Esophagus mucosa (tissue), 1 donor: ENCODE data around the gene ITIH3. TPM values are rescaled to one million over a fixed set of nuclear protein-coding genes. Genes with fewer than 3 reads are reported as not detected.

Experiments used
- ATAC-seq: fragments of 200-7000 bp; cut with Tn5 transposase; one replicate; pipeline ENCODE4 v1.9.1; 2020
- total RNA-seq: library from RNA; stranded (reverse); gene quantifications from one replicate; pipeline ENCODE4 v1.2.4, GENCODE V29; 2023
- donor health status: DM: yes; HTN: yes; CAD: no.

Gene ITIH3
- total RNA-seq, 1 donor from 2014 or later = 0.12 TPM

DNA sequence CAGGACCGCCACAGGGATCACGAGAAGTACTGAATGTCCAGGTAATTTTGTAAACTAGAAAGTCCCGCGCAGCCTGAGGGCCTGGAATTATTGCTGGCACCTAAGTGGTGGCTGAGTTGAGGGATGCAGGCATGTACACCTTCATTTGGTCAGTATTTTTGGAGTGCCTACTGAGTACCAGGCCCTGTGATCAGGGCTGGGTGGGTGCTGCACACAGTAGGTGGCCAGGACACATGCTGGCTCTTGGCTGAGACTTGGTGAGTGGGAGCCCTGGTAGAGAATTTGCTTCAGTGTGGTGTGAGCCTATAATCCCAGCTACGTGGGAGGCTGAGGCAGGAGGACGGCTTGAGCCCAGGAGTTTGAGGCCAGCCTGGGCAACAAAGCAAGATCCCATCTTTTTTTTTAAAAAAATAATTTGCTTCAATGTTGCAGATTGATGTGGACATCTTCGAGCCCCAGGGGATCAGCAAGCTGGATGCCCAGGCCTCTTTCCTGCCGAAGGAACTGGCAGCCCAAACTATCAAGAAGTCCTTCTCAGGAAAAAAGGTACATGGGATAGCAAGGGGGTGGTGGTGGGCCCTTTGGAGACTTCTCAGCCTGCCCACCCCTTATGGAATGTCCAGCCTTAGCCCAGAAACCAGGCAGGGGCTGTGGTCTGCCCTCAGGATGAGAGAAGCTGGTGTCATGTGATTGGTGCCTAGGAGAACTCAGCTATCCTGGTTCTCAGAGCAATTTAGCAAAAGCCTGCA lies 14.6 kb upstream of the ITIH3 start:
- no peak for ATAC-seq

DNA sequence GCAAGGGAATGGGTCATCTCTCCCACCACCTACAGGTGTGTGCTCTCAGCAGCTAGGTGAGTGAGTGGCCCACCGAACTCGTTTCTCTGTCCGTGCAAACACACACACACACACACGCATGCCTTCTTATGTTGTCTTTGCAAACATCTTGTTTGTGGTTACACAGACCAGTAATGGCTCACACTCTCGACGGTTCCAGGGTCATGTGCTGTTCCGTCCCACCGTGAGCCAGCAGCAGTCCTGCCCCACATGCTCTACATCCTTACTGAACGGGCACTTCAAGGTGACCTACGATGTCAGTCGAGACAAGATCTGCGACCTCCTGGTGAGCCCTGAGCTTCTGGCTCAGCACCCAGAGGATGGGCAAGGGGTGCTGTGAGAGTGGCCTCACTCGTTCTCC lies 12.9 kb upstream of the ITIH3 start:
- ATAC-seq = no peak

DNA sequence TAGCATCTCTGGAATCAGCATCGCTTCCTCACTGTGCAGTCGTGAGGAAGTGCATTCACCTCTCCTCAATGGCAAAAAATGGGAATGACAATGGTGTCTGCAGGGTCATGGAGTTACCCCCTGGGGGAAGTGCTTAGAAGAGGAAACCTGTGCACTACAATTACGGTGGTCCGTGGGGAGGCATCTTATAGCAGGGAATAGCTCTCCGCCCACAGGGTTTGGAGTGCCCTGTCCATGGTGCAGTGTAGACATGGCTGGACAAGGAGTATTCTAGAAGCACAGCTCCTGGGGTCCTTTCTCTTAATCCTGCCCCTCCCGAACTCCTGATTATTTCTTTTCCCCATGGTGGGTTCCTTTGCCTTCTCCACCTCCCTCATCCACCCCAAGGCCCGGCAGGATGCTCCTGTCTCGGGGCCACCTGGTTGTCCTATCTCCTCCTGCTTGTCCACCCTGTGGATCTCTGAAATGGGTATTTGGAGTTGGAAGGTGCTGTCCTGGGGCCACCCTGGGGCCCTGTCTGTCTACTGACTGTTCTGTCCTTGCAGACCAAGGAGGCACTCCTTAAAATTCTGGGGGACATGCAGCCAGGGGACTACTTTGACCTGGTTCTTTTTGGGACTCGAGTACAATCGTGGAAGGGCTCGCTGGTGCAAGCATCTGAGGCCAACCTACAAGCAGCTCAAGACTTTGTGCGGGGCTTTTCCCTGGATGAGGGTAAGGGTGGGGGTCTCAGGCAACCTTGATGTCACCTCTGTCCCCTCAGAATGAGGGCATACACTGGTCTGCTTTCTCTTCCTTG lies 12.0 kb upstream of the ITIH3 start:
- no peak for ATAC-seq

DNA sequence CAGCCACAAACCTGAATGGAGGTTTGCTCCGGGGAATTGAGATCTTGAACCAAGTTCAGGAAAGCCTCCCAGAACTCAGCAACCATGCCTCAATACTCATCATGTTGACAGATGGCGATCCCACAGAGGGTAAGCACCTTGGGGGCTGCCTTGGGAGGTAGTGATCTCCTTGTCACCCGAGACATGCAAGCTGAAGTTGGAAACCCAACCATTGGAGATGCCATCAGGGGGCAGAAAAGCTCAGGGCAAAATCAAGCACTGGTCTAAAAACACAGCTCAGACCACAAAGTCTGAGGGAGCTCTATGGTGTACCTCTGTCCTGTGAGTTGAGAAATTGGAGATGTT lies 11.4 kb upstream of the ITIH3 start:
- no peak for ATAC-seq

DNA sequence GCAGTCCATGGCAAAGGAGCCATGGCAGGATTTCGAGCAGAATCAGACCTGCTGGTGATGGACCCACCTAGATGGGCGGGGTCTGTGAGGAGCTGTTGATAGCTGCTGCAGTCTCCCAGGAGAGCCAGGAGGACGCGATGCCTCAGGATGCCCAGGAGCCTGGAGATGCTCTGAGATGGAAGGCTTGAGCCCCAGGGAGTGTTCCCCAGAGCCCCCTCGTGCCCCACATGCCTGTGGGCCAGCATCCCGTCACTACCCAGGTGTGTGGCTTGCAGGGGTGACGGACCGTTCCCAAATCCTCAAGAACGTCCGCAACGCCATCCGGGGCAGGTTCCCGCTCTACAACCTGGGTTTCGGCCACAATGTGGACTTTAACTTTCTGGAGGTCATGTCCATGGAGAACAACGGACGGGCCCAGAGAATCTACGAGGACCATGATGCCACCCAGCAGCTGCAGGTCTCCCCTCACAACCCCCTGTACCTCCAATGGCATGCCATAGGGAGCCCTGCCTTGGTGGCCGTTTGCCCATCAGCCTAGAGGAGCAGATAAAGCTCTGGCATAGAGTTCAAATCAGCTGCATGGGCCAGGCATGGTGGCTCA lies 10.5 kb upstream of the ITIH3 start:
- ATAC-seq = no peak

DNA sequence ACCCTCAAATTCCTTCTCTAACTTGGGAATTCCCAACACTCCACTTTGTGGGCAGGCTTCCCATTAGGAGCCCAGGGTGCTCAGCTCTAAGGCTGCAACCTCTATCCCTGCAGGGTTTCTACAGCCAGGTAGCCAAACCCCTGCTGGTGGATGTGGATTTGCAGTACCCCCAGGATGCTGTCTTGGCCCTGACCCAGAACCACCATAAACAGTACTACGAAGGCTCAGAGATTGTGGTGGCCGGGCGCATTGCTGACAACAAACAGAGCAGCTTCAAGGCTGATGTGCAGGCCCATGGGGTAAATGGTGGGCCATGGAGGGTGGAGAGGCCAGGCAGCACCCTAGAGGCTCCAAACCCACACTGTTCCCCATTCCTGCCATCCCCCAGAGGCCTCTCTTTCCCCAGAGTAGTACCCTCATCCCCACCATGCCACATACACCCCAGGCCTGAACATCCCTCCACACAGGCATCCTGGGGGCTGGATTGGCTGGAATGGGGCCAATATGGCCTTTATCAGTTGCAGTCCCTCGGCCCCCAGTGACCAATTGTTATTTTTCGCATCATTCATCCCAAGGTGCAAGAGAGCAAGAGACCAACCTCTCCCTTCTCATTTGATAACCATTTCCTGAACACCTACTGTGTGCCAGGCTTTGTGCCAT lies 9.5 kb upstream of the ITIH3 start:
- ATAC-seq = no peak

DNA sequence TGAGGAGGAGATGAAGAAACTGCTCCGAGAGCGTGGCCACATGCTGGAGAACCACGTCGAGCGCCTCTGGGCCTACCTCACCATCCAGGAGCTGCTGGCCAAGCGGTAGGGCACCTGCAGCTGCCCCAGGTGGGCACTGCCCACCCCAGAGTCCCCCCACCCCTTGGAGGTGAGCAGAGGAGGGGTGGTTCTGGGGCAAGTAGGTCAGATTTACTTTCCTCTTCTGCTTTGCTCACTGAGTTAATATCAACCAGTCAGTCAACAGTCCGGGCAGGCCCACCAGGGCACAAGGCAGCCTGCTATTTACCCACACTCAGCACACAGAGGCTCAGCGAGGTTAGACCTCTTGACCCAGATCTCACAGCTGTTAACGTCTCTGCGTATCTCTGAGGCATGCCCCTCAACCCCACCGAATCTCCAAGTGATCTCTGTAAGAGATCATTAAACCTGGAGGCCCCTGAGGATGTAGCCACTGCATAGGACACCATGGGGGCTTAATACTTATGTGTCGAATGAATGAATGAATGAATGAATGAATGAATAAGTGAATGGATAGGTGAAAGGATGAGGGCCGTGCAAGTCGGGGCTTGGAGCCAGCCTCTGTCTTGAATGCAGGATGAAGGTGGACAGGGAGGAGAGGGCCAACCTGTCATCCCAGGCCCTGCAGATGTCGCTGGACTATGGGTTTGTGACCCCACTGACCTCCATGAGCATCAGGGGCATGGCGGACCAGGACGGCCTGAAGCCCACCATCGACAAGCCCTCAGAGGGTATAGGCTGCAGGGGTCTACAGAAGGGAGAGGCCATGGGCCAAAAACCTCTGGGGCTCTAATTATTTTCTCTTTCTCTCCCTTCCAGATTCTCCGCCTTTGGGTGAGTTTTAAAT lies 8.0 kb upstream of the ITIH3 start:
- no peak for ATAC-seq

DNA sequence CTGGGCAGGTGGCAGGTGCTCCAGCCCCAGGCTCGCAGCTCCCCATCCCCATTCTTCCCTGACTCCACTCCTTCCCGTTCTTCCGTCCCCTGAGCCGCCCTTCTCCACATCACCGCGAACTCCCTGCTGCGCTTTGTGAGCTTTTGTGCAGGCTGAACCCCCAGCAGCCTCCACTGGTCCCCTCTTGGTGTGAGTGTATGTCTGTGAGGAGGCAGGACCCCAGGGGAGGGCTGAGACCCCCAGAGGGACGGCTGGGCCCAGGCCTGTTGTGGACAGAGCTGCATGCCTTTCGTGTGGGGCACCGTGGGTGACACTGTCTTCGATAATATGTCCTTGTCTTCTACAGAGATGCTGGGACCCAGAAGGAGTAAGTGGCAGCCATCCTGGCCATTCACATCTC lies 7.3 kb upstream of the ITIH3 start:
- ATAC-seq = no peak

DNA sequence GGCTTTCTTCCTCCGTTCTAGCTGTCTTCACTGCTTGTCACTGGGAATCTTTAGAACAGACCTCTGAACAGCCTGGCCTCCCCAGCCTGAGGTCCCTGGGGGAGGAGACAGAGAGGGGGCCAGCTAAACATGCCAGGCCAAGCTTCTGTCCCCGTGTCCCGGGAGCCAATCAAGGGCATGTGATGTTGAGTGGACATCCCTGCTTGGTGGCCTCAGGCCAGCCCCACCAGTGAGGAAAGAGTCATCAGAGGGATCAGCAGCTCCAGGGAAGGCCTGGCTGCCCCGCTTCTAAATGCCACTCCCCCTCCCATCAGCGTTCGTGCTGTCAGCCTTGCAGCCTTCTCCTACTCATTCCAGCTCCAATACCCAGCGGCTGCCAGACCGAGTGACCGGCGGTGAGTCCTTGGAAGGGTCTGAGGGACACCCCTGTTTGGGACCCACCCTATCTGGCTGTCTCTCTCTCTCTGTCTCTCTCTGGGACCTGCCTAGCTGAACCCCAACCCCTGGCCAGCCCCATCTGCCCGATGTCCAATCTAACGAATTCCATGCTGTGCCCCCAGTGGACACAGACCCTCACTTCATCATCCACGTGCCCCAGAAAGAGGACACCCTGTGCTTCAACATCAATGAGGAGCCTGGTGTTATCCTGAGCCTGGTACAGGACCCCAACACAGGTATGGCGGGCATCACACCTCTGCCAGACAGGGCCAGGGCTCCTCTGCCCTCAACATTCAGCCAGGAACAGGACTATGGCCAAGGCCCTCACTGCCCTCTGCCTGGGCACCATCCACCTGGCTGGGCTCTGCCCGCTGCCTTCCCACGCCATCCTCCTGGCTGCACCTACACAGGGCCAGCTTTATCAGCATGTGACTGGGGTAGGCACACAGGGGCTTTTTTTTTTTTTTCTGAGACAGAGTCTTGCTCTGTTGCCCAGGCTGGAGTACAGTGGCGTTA lies 6.6 kb upstream of the ITIH3 start:
- ATAC-seq = no peak

DNA sequence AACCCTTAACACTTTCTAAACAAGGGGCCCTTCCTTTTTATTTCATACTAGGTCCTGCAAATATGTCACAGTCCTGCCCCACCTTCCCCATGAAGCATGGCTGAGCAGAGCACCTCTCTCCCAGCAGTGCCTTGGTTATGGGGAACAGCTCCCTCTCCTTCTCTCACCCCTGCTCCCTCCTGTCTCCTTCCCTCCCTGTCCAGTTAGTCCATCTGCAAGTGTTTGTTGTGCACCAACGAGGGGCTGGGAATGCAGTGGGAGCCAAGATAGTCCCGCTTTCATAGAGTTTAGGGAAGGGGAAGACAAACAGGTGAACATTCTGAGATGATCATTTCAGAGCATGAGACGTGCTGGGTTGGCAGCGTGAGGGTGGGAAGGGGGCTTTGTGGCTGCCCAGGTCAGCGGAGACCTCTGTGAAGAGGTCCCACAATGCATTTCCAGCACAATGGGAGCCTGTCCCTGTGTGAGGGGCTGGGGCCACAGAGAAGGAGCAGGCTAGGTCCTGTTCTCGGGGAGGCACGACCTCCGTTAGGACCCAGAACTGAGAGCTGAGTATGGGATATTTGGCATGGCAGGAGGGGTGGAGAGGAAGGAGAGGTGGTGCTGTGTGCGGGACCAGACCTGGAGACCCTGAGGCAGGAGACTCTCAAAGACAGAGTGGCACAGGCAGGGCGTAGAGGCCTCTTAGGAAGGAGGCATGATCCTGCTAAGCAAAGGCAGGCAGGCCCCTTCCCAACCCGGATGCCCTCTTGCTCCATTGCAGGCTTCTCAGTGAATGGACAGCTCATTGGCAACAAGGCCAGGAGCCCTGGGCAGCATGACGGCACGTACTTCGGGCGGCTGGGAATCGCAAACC lies 5.5 kb upstream of the ITIH3 start:
- no peak for ATAC-seq

DNA sequence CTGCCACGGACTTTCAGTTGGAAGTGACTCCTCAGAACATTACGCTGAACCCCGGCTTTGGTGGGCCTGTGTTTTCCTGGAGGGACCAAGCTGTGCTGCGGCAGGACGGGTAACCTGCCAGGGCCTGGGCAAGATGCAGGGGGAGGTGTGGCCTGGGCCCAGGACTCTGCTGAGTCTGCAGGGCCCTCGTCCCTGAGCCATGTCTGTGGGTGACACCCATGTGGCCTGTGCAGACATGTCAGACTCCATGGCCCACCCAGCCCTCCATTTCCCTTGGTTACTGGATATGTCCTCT lies 4.9 kb upstream of the ITIH3 start:
- no peak for ATAC-seq

DNA sequence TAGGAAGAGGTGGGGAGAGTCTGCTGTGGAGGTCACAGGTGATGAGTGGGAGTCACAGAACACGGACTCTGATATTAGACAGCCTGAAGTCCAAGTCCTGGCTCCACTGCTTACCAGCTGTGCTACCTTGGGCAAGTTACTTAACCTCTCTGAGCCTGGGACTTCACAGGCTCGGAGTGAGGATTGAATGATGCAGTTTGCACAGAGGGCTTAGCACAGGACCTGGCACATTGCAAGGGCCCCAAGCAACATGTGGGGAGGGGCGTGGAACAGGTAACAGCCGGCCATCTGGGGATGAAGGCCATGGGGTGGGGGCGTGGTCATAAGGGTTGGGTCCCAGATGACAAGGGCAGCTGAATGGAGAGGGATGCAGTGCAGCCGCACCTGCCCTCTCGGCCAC lies 4.3 kb upstream of the ITIH3 start:
- ATAC-seq = no peak

DNA sequence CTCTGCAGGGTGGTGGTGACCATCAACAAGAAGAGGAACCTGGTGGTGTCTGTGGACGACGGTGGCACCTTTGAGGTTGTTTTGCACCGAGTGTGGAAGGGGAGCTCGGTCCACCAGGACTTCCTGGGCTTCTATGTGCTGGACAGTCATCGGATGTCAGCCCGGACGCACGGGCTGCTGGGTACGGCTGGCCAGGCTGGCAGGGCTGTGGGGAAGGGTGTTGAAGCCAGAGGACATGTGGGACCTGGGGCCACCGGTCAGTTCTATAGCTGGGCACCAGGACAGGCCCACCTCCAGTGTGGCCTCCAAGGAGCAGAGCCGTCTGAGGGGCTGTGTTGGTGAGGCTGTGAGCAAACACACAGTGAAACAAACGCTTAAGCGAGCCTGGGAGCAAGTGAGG lies 3.9 kb upstream of the ITIH3 start:
- ATAC-seq = no peak

DNA sequence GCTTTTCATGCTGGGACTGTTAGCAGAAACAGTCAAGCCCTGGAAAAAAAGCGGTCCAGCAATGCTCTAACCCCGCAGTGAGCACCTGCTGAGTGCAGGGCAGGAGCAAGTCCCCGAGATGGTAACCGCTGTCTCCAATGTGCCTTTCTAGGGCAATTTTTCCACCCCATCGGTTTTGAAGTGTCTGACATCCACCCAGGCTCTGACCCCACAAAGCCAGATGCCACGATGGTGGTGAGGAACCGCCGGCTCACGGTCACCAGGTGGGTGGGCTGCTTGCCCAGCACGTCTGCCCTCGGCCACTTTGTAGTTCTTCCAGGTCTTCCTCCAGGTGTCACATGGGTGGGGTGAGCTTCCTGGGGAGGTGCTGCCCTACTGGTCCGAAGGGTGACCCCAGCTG lies 3.2 kb upstream of the ITIH3 start:
- ATAC-seq = no peak

DNA sequence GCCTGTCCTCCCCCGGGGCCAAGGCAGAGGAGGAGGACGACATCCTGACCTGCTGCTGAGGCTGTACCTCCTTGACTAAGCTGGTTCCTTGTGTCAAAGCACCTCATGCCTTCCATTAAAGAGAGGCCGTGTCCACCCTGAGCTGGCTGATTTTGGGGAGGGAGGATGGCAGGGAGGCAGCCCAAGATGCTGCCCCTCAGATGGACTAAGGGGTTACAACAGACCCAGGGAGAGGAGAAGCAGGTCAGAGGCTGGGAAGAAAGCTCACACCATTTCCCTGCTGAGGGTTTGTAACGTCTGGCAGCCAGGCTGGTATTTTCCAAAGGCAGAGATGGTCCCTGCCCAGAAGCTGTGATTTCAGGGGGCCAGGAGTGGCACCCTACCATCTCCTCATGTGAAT lies 2.7 kb upstream of the ITIH3 start:
- no peak for ATAC-seq

DNA sequence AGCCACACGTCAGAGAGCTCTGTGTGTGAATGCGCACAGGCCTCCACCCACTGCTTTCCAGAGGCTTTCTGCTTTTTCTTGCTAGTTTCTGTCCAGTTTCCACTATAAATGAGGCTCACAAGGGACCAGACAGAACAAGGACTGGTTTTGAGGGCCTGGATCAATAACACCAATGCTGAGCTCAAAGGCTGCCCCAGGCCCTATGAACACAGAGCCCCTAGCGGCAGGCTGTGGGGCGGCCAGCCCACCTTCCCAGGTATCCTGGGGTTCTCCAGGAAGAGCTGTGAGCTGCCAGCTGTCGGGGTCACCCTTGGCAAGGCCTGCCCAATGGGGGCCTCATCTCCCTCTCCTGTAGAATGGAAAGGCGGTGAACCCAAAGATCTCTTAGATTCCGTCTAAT lies 2.2 kb upstream of the ITIH3 start:
- ATAC-seq = no peak

DNA sequence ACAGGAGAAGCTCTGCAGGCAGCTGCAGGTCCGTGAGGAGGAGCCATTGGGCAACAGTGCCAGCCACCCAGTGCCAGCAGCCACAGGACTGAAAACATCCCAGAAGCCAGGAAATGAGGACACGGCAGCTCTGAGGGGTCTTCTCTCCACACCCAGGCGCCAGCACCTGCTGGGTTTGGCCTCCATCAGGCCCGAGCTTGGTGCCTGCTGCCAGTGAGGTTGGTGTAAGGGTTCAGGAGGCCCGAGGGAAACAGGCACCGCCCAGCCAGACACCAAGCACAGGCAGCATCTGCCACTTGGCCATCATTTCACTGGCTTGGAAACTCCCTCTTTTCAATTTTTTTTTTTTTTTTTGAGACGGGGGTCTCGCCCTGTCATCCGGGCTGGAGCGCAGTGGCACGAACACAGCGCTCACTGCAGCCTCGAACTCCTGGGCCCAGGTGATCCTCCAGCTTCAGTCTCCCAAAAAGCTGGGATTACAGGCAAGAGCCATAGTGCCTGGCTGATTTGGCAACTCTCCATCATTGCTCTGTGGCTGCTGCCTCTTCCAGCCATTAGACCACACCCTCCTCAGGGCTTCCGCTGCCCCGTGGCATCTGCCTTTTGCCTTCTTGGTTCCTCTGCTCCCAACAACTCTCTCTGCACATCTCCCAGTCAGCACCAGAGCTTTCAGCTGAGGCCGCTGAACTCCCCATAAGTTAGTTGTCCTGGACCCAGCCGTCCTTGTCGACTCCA lies 1.5 kb upstream of the ITIH3 start:
- ATAC-seq = no peak

DNA sequence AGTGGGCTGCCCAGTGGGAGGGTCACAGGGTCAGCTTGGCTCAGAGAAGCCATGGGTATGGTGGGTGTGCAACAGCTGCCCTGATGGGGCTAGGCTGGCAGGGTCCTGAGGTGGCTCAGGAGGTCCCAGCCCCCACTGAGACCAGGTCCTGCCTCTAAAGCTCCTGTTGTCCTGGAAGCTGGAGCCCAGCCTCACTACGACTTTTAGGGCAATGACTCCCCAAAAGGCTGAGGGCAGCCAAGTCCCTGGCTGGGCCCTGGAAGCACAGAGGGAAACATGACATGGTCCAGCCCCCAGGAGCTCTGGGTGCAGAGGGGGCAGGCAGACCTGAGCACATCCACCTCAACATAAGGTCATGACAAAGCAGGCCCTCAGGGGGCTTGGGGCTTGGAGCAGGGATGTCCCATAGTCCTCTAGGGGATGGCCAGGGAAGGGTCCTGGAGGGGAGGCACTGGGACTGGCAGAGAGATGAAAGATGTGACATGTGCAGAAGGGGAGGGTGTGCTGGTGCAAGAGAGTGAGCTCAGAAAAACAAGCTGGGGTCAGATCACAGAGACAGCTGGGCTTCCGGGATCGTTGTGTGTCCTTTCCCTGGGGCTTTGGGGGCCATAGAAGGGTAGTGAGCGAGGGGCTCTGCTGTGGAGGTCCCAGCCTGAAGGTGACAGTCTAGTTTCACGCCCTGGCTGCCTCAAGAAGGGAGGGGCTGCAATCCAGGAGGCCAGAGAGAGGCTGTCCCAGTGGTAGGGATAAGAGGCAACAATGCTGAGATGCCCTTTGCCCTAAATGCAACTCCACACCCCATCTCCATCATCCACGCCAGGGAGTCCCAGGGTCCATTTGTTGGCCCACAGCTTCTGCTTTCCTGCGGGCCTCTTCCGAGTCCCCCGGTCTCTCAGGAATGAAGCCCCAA lies 639 bp upstream of the ITIH3 start:
- no peak for ATAC-seq
